Loucy (cell line): ENCODE results near the gene MACROD2.

Experiments used
- H2AFZ ChIP-seq: fragments of 200-600 bp; sonication (generic); 2 replicates; pipeline ENCODE4 v1.6.0; 2016; ENCODE audit warnings: antibody characterized with exemption, mild to moderate bottlenecking, low read length, moderate library complexity
- H3F3A ChIP-seq: fragments of 200-600 bp; 2 replicates; pipeline ENCODE4 v1.6.0; 2016; ENCODE audit warnings: antibody characterized with exemption, low read depth, mild to moderate bottlenecking
- H3K27me3 ChIP-seq: fragments of 200-600 bp; sonication (generic); 2 replicates; pipeline ENCODE4 v1.6.1; 2014; ENCODE audit warnings: low read length, mild to moderate bottlenecking; ENCODE audit not compliant: insufficient read depth, poor library complexity, severe bottlenecking
- H3K36me3 ChIP-seq: fragments of 200-600 bp; sonication (generic); 2 replicates; pipeline ENCODE4 v1.6.1; 2016; ENCODE audit warnings: low read length; ENCODE audit not compliant: insufficient read depth
- H3K4me1 ChIP-seq: fragments of 200-600 bp; sonication (generic); 2 replicates; pipeline ENCODE4 v1.5.1; 2014; ENCODE audit warnings: low read length, mild to moderate bottlenecking; ENCODE audit not compliant: insufficient read depth, poor library complexity, severe bottlenecking
- H3K4me2 ChIP-seq: fragments of 200-600 bp; sonication (generic); 2 replicates; pipeline ENCODE4 v1.6.0; 2014; ENCODE audit warnings: antibody characterized with exemption, low read length, low read depth, mild to moderate bottlenecking; ENCODE audit not compliant: poor library complexity, severe bottlenecking
- H3K4me3 ChIP-seq: fragments of 200-600 bp; sonication (generic); 2 replicates; pipeline ENCODE4 v1.5.1; 2014; ENCODE audit warnings: low read length, mild to moderate bottlenecking, mixed read lengths; ENCODE audit not compliant: poor library complexity, severe bottlenecking
- H3K79me2 ChIP-seq: fragments of 200-600 bp; sonication (generic); 2 replicates; pipeline ENCODE4 v1.6.1; 2014; ENCODE audit warnings: low read length; ENCODE audit not compliant: insufficient read depth
- H3K9ac ChIP-seq: fragments of 200-600 bp; sonication (generic); 2 replicates; pipeline ENCODE4 v1.6.0; 2014; ENCODE audit warnings: mild to moderate bottlenecking, low read depth, low read length, moderate library complexity; ENCODE audit not compliant: poor library complexity, severe bottlenecking
- H3K9me2 ChIP-seq: fragments of 200-600 bp; sonication (generic); replicated peaks from 2 replicates; pipeline ENCODE4 v1.6.1; 2016; ENCODE audit warnings: low read depth, low read length, mixed read lengths
- H3K9me3 ChIP-seq: fragments of 200-600 bp; sonication (generic); 2 replicates; pipeline ENCODE4 v1.6.1; 2014; ENCODE audit warnings: mild to moderate bottlenecking, antibody characterized with exemption, low read length, low read depth; ENCODE audit not compliant: insufficient read depth
- H4K20me1 ChIP-seq: fragments of 200-600 bp; sonication (generic); 2 replicates; pipeline ENCODE4 v1.6.0; 2014; ENCODE audit warnings: antibody characterized with exemption, low read length, mild to moderate bottlenecking; ENCODE audit not compliant: insufficient read depth, poor library complexity, severe bottlenecking
- CTCF ChIP-seq: fragments of 200-600 bp; sonication (generic); conservative IDR thresholded peaks from 2 replicates; pipeline ENCODE4 v1.5.1; 2014; ENCODE audit warnings: mild to moderate bottlenecking, antibody characterized with exemption, low read length
- EZH2phosphoT487 ChIP-seq: fragments of 200-600 bp; IDR thresholded peaks from 2 replicates; pipeline ENCODE4 v1.6.1; 2018; ENCODE audit warnings: antibody characterized with exemption, mild to moderate bottlenecking, moderate library complexity, borderline replicate concordance

The MACROD2 gene

GRCh38 chr20:14538433-14538832 lies 543.1 kb downstream of the MACROD2 start:
- no peaks in the 10 kb centered on the region for H3K36me3 ChIP-seq
- H3K4me3 ChIP-seq, result no peak overlapping the region
- H2AFZ ChIP-seq, result no peak overlapping the region
- no peaks in the 10 kb centered on the region for H3K9me3 ChIP-seq
- no peaks in the 10 kb centered on the region for H3K4me1 ChIP-seq
- H4K20me1 ChIP-seq, result no peaks in the 10 kb centered on the region
- TF ChIP-seq EZH2phosphoT487 (no peak), CTCF (no peak)
- no peaks in the 10 kb centered on the region for H3F3A ChIP-seq
- no peaks in the 10 kb centered on the region for H3K79me2 ChIP-seq
- H3K27me3 ChIP-seq, result no peaks in the 10 kb centered on the region
- no peaks in the 10 kb centered on the region for H3K9me2 ChIP-seq
- no peak overlapping the region for H3K4me2 ChIP-seq
- H3K9ac ChIP-seq, result no peak overlapping the region

DNA sequence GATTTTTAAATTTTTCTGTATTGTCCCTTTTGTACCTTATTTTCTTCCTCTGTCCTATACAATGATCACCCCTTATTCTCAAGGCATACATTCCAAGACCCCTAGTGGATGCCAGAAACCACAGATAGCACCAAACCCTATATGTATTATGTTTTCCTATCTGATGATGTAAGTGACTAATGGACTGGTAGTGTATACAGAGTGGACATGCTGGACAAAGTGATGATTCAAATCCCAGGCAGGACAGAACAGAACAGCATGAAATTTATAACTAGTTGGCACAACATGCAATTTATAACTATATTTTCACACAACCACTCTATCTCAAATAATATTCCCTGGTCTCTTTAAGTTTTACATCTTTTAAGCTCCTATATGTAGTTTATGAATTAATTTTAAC lies 547.7 kb downstream of the MACROD2 start:
- Histone ChIP-seq H3K9me3 (no peaks in the 10 kb centered on the region), H3K9ac (no peak overlapping the region), H3F3A (no peaks in the 10 kb centered on the region), H3K79me2 (no peaks in the 10 kb centered on the region), H4K20me1 (no peaks in the 10 kb centered on the region), H3K4me2 (no peak overlapping the region), H3K4me3 (no peak overlapping the region), H3K36me3 (no peaks in the 10 kb centered on the region), H3K4me1 (no peaks in the 10 kb centered on the region), H3K27me3 (no peaks in the 10 kb centered on the region), H3K9me2 (no peaks in the 10 kb centered on the region), H2AFZ (no peak overlapping the region)
- TF ChIP-seq EZH2phosphoT487, result no peak
- TF ChIP-seq CTCF, result no peak

DNA sequence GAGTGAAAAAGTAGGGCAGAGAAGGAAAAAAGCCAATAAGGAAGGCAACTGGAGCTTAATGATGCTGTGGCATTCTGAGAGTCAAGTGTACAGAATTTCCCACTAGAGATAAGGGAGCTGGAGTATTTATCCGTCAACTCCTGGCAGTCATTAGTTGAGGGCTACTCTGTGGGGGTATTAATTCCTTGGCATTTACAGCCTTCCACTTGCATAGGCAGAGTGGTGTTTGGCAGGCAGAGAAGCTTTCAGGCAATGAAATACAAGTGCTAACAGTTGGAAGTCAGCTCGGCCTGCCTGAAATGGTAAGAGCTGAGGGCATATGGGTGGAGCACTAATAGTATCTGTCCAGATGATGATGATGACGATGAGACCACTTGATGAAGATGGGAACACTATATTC lies 549.4 kb downstream of the MACROD2 start:
- Histone ChIP-seq H3K9me2 (no peaks in the 10 kb centered on the region), H3F3A (no peaks in the 10 kb centered on the region)

More for the DNA sequence above, 549.4 kb downstream of the MACROD2 start:
- no peaks in the 10 kb centered on the region for H3K79me2 ChIP-seq
- no peaks in the 10 kb centered on the region for H3K4me1 ChIP-seq
- H4K20me1 ChIP-seq, result no peaks in the 10 kb centered on the region
- no peak overlapping the region for H3K4me3 ChIP-seq
- no peaks in the 10 kb centered on the region for H3K36me3 ChIP-seq
- H3K9me3 ChIP-seq, result no peaks in the 10 kb centered on the region
- no peak for TF ChIP-seq CTCF
- no peak for TF ChIP-seq EZH2phosphoT487
- H3K9ac ChIP-seq, result no peak overlapping the region
- H3K4me2 ChIP-seq, result no peak overlapping the region
- no peaks in the 10 kb centered on the region for H3K27me3 ChIP-seq
- H2AFZ ChIP-seq, result no peak overlapping the region
